Left ventricle myocardium inferior (tissue), 1 donor: Measurements from ENCODE around the gene PJA1. TPM values are rescaled to one million over a fixed set of nuclear protein-coding genes. Genes with fewer than 3 reads are reported as not detected.

Experiments
- DNase-seq: peaks from one replicate; pipeline ENCODE4 v3.0.0-alpha.2; 2020
- H3K27ac ChIP-seq: fragments of 200-600 bp; replicated peaks from 2 replicates; pipeline ENCODE4 v1.8.0; 2021
- H3K27me3 ChIP-seq: fragments of 200-600 bp; 2 replicates; pipeline ENCODE4 v1.8.0; 2021; ENCODE audit warnings: low read depth
- H3K36me3 ChIP-seq: fragments of 200-600 bp; 2 replicates; pipeline ENCODE4 v1.8.0; 2021
- H3K4me1 ChIP-seq: fragments of 200-600 bp; 2 replicates; pipeline ENCODE4 v1.8.0; 2021
- H3K4me3 ChIP-seq: fragments of 200-600 bp; 2 replicates; pipeline ENCODE4 v1.8.0; 2021; ENCODE audit warnings: mild to moderate bottlenecking, moderate library complexity
- H3K9me3 ChIP-seq: fragments of 200-600 bp; replicated peaks from 2 replicates; pipeline ENCODE4 v1.8.0; 2021
- CTCF ChIP-seq: fragments of 200-600 bp; IDR thresholded peaks from 2 replicates; pipeline ENCODE4 v1.8.0; 2021; ENCODE audit warnings: antibody characterized with exemption, mild to moderate bottlenecking, borderline replicate concordance
- intact Hi-C: fragments of 100-400 bp; cut with micrococcal nuclease; formaldehyde crosslinking; loops from one replicate; pipeline ENCODE4 v1.11.0; 2022
- total RNA-seq: library from RNA; stranded (reverse); fragmentation: NEBNext Ultra II Directional; extraction: Animal tissue kit (Norgen Biotek cat#: 25700); gene quantifications from one replicate; pipeline ENCODE4 v1.2.1, GENCODE V29; 2021
- donor health status: DM: no; HTN: yes; CAD: no; lungs with severe emphysema.

The PJA1 gene
- total RNA-seq, 1 donor from 2014 or later: 18.2 TPM

GRCh38 chrX:69121321-69122000, 43.8 kb downstream of the PJA1 start:
- Histone ChIP-seq H3K27ac (no peak overlapping the region), H3K9me3 (no peaks in the 10 kb centered on the region), H3K36me3 (no peaks in the 10 kb centered on the region), H3K4me3 (no peak overlapping the region), H3K27me3 (no peaks in the 10 kb centered on the region), H3K4me1 (no peaks in the 10 kb centered on the region)
- DNase-seq: no peak
- no peak for TF ChIP-seq CTCF
- intact Hi-C loops: no loop called here

GRCh38 chrX:69120476-69120875, 44.8 kb downstream of the PJA1 start:
- Histone ChIP-seq H3K27ac (no peak overlapping the region), H3K4me1 (no peaks in the 10 kb centered on the region), H3K36me3 (no peaks in the 10 kb centered on the region), H3K4me3 (no peak overlapping the region), H3K27me3 (no peaks in the 10 kb centered on the region), H3K9me3 (no peaks in the 10 kb centered on the region)
- DNase-seq: no peak
- TF ChIP-seq CTCF: no peak
- intact Hi-C loops: no loop called here

GRCh38 chrX:69119122-69119521, 46.1 kb downstream of the PJA1 start:
- DNase-seq: no peak
- Histone ChIP-seq H3K27me3 (no peaks in the 10 kb centered on the region), H3K4me3 (no peak overlapping the region), H3K36me3 (no peaks in the 10 kb centered on the region), H3K27ac (no peak overlapping the region), H3K4me1 (no peaks in the 10 kb centered on the region), H3K9me3 (no peaks in the 10 kb centered on the region)
- intact Hi-C loops: no loop called here
- TF ChIP-seq CTCF: no peak

GRCh38 chrX:69117876-69118526, 47.3 kb downstream of the PJA1 start:
- no peak for TF ChIP-seq CTCF
- no peak overlapping the region for H3K27ac ChIP-seq

GRCh38 chrX:69116077-69116476, 49.2 kb downstream of the PJA1 start:
- Histone ChIP-seq H3K4me1 (no peaks in the 10 kb centered on the region), H3K9me3 (no peaks in the 10 kb centered on the region), H3K27ac (no peak overlapping the region), H3K4me3 (no peak overlapping the region), H3K27me3 (no peaks in the 10 kb centered on the region), H3K36me3 (no peaks in the 10 kb centered on the region)
- no peak for DNase-seq
- intact Hi-C loops: no loop called here
- no peak for TF ChIP-seq CTCF

More at GRCh38 chrX:69117876-69118526, 47.3 kb downstream of the PJA1 start:
- no peaks in the 10 kb centered on the region for H3K36me3 ChIP-seq
- no peaks in the 10 kb centered on the region for H3K27me3 ChIP-seq
- intact Hi-C loops: no loop called here
- no peak overlapping the region for H3K4me3 ChIP-seq
- DNase-seq: no peak
- H3K4me1 ChIP-seq: no peaks in the 10 kb centered on the region
- no peaks in the 10 kb centered on the region for H3K9me3 ChIP-seq
